ENCODE results near the gene DDC.

- TF ChIP-seq EP300 (IDR thresholded peaks at IDR 0.05) (no peak), CTCF (IDR thresholded peaks at IDR 0.05) (no peak), POLR2A (IDR thresholded peaks at IDR 0.05) (no peak)
Observed at GRCh38 chr7:50448823-50449222, 116.4 kb downstream of the DDC start.

Data from sigmoid colon (tissue), 4 donors.